B cell (primary cell): ENCODE results near the gene SMOC1. TPM values are rescaled to one million over a fixed set of nuclear protein-coding genes. Genes with fewer than 3 reads are reported as not detected.

Experiments used
- ATAC-seq: fragments of 200-7000 bp; cut with Tn5 transposase; one replicate; pipeline ENCODE4 v1.10.0; 2021; ENCODE audit warnings: low read depth, mild to moderate bottlenecking, moderate number of reproducible peaks, moderate library complexity
- CTCF ChIA-PET: fragments of 350-600 bp; sonication (Branson Sonifier 250); formaldehyde crosslinking; loops from one replicate; lab custom pipeline; 2021; ENCODE audit warnings: antibody characterized with exemption, inconsistent platforms; lab: Charles Lee
- POLR2A ChIA-PET: fragments of 350-600 bp; sonication (Branson Sonifier 250); formaldehyde crosslinking; loops from one replicate; lab custom pipeline; 2021; ENCODE audit warnings: antibody characterized with exemption; lab: Charles Lee
- DNase-seq: peaks from one replicate; pipeline ENCODE4 v3.0.0; 2013
- H2AFZ ChIP-seq: 2 replicates; pipeline ENCODE4 v1.6.1; 2012; ENCODE audit warnings: mild to moderate bottlenecking, low read depth, low read length; ENCODE audit not compliant: insufficient read depth, poor library complexity, severe bottlenecking
- H3K27ac ChIP-seq, 2 donors: 1 replicate in 1 of 2; 2 replicates in 1 of 2; pipeline ENCODE4 v1.5.1; 2012 to 2013; ENCODE audit warnings: low read length in 2 of 2, mild to moderate bottlenecking in 2 of 2, moderate library complexity in 1 of 2
- H3K27me3 ChIP-seq, 4 experiments: fragments of 200-600 bp in 1 of 4; sonication (generic) in 1 of 4; replicated peaks in 1 of 4; 1 replicate in 2 of 4; 2 replicates in 2 of 4; pipeline versions ENCODE4 v1.6.1 to v1.7.0; 2013 to 2016; ENCODE audit warnings: low read length in 3 of 4, mild to moderate bottlenecking in 2 of 4, mixed read lengths in 1 of 4, moderate library complexity in 1 of 4; ENCODE audit not compliant: insufficient read depth in 4 of 4, control insufficient read depth in 3 of 4; ENCODE audit errors: control extremely low read depth in 1 of 4
- H3K36me3 ChIP-seq, 2 experiments: replicated peaks in 1 of 2; 1 replicate in 1 of 2; 2 replicates in 1 of 2; pipeline versions ENCODE4 v1.6.1 to v1.7.1; 2013; ENCODE audit warnings: low read length in 1 of 2; ENCODE audit not compliant: insufficient read depth in 2 of 2, control insufficient read depth in 1 of 2; ENCODE audit errors: control extremely low read depth in 1 of 2, extremely low read depth in 1 of 2
- H3K4me1 ChIP-seq, 2 donors: fragments of 200-600 bp in 1 of 2; sonication (generic) in 1 of 2; 1 replicate in 1 of 2; 2 replicates in 1 of 2; pipeline versions ENCODE4 v1.5.1 to v1.6.1; 2013 to 2017; ENCODE audit warnings: low read length in 2 of 2; ENCODE audit not compliant: control insufficient read depth in 2 of 2, insufficient read depth in 2 of 2
- H3K4me2 ChIP-seq: replicated peaks from 2 replicates; pipeline ENCODE3; 2012; ENCODE audit warnings: mild to moderate bottlenecking, low read depth, low read length; ENCODE audit not compliant: poor library complexity, severe bottlenecking
- H3K4me3 ChIP-seq, 5 experiments: fragments of 200-600 bp in 1 of 5; sonication (generic) in 1 of 5; 1 replicate in 3 of 5; 2 replicates in 2 of 5; pipeline versions ENCODE4 v1.5.1 to v1.7.0; 2011 to 2016; ENCODE audit warnings: low read length in 4 of 5, mild to moderate bottlenecking in 4 of 5, low read depth in 2 of 5, control low read depth in 1 of 5, moderate library complexity in 1 of 5; ENCODE audit not compliant: insufficient read depth in 1 of 5; ENCODE audit errors: control extremely low read depth in 1 of 5, extremely low read depth in 1 of 5
- H3K79me2 ChIP-seq: fragments of 200-600 bp; sonication (generic); one replicate; pipeline ENCODE4 v1.6.0; 2016; ENCODE audit warnings: low read length; ENCODE audit not compliant: control insufficient read depth, insufficient read depth
- H3K9ac ChIP-seq: fragments of 200-600 bp; sonication (generic); 2 replicates; pipeline ENCODE4 v1.6.1; 2017; ENCODE audit warnings: mild to moderate bottlenecking, low read length, moderate library complexity
- H3K9me3 ChIP-seq, 3 donors: one replicate each; pipeline versions ENCODE4 v1.6.1 to v1.7.1; 2013; ENCODE audit warnings: low read length in 2 of 3; ENCODE audit not compliant: control insufficient read depth in 2 of 3, insufficient read depth in 1 of 3; ENCODE audit errors: control extremely low read depth in 1 of 3
- H4K20me1 ChIP-seq: 2 replicates; pipeline ENCODE4 v1.6.0; 2012; ENCODE audit warnings: mild to moderate bottlenecking, low read length; ENCODE audit not compliant: insufficient read depth, control insufficient read depth, poor library complexity, severe bottlenecking
- H3K27ac Mint-ChIP-seq: one replicate; pipeline ENCODE4 v1.8.0; 2021; ENCODE audit warnings: mixed read lengths
- H3K27me3 Mint-ChIP-seq: one replicate; pipeline ENCODE4 v1.8.0; 2021; ENCODE audit warnings: mixed read lengths
- H3K4me1 Mint-ChIP-seq: one replicate; pipeline ENCODE4 v1.8.0; 2021; ENCODE audit warnings: mixed read lengths
- H3K4me3 Mint-ChIP-seq: one replicate; pipeline ENCODE4 v1.8.0; 2021; ENCODE audit warnings: mixed read lengths
- H3K9me3 Mint-ChIP-seq: one replicate; pipeline ENCODE4 v1.8.0; 2022; ENCODE audit warnings: mixed read lengths; ENCODE audit not compliant: insufficient read depth
- EZH2 ChIP-seq: IDR thresholded peaks from 2 replicates; pipeline ENCODE4 v1.6.1; 2012; ENCODE audit warnings: borderline replicate concordance, low read depth, mild to moderate bottlenecking, moderate library complexity, low read length; ENCODE audit not compliant: insufficient read depth, poor library complexity, severe bottlenecking
- WGBS: methylation state at CpG from one replicate; pipeline ENCODE4 v1.1.5; 2013; ENCODE audit warnings: missing lambda C conversion rate; ENCODE audit not compliant: insufficient coverage; 5-methylcytosine and 5-hydroxymethylcytosine counted together
- intact Hi-C: fragments of 100-400 bp; cut with micrococcal nuclease; formaldehyde crosslinking; loops from one replicate; pipeline ENCODE4 v1.10.0; 2022
- polyA plus RNA-seq: library from polyadenylated mRNA; depleted of rRNA; stranded (reverse); fragments of >200 nt; gene quantifications from 2 replicates; pipeline ENCODE4 v1.2.3, GENCODE V29; 2012
- total RNA-seq, 2 donors: library from RNA; stranded (reverse); fragments of 120-200 nt in 1 of 2; gene quantifications; 1 replicate in 1 of 2; 2 replicates in 1 of 2; pipeline versions ENCODE4 v1.2.3 to v1.2.4, GENCODE V29; 2013 to 2022
- TF ChIP-seq, protein P1 (sequence below): fragments of 200-600 bp; IDR thresholded peaks from one replicate; pipeline ENCODE4 v1.8.0; 2022; ENCODE audit warnings: antibody characterized with exemption, mild to moderate bottlenecking

The SMOC1 gene
- total and polyA plus RNA-seq, 2 donors (not counting 1 experiment from before 2014, with no cell fraction given) = 0.04 to 0.84 TPM

DNA sequence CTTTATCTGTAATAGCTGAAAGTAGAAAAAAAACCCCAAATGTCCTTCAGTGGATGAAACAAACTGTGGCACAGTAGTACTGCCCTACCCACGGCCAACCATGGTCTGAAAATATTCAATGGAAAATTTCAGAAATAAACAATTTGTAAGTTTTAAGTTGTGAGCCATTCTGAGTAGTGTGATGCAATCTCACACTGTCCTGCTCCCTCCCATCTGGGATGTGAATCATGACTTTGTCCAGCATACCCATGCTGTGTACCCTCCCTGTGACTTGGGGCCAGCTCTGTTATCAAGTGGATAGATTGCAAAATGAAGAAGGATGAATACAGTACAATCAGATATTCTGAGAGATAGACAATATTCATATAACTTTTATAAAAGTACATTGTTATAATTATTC lies 106.2 kb downstream of the SMOC1 start:
- no peak for ATAC-seq
- Histone ChIP-seq H3K36me3 (no peaks in the 10 kb centered on the region), H3K9me3 (peaks cover 0 to 3% (median 0%) of the 10 kb centered on the region in 3 donors), H4K20me1 (no peaks in the 10 kb centered on the region), H3K9ac (no peak overlapping the region), H3K79me2 (no peaks in the 10 kb centered on the region), H3K4me3 (no peak overlapping the region), H3K27me3 (peaks cover 0 to 4% (median under 1%) of the 10 kb centered on the region in 4 experiments), H3K4me2 (no peak overlapping the region), H3K4me1 (no peaks in the 10 kb centered on the region), H2AFZ (no peak overlapping the region), H3K27ac (no peak overlapping the region)
- H3K4me1 Mint-ChIP-seq = no peaks in the 10 kb centered on the region
- 60% methylated on average over 1 of the region's 1 CpG for WGBS
- ChIA-PET POLR2A (interaction anchor here (0.5 kb wide), 1 partner anchor 35 kb away, joined by 3 read pairs; no protein-coding TSS in a partner anchor), CTCF (no interaction called here)
- no peak for TF ChIP-seq EZH2
- TF ChIP-seq, protein P1, sequence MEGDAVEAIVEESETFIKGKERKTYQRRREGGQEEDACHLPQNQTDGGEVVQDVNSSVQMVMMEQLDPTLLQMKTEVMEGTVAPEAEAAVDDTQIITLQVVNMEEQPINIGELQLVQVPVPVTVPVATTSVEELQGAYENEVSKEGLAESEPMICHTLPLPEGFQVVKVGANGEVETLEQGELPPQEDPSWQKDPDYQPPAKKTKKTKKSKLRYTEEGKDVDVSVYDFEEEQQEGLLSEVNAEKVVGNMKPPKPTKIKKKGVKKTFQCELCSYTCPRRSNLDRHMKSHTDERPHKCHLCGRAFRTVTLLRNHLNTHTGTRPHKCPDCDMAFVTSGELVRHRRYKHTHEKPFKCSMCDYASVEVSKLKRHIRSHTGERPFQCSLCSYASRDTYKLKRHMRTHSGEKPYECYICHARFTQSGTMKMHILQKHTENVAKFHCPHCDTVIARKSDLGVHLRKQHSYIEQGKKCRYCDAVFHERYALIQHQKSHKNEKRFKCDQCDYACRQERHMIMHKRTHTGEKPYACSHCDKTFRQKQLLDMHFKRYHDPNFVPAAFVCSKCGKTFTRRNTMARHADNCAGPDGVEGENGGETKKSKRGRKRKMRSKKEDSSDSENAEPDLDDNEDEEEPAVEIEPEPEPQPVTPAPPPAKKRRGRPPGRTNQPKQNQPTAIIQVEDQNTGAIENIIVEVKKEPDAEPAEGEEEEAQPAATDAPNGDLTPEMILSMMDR = no peak
- H3K27me3 Mint-ChIP-seq = peaks cover 33% of the 10 kb centered on the region
- intact Hi-C loops = no loop called here
- H3K27ac Mint-ChIP-seq = no peak overlapping the region
- H3K9me3 Mint-ChIP-seq = no peaks in the 10 kb centered on the region
- no peak for DNase-seq
- no peak overlapping the region for H3K4me3 Mint-ChIP-seq

DNA sequence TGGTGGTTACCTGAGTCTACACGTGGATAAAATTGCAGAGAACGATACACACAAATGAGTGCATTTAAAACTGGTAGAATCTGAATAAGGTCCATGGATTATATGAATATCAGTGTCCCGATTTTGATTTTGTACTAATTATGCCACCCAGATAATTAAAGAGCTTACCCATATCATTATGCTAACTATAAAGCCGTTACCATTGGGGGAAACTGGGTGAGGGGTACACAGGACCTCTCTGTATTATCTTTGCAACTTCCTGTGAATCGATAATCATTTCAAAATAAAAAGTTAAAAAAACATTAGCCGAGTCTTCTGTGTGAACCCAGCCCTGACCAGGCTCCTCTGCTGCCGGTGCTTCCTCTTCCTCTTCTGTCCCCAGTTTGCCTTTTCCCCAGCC lies 107.1 kb downstream of the SMOC1 start:
- no peaks in the 10 kb centered on the region for H3K79me2 ChIP-seq
- H3K27me3 ChIP-seq = peaks cover 0 to 4% (median under 1%) of the 10 kb centered on the region in 4 experiments
- CTCF ChIA-PET = no interaction called here
- no peak for DNase-seq
- H3K9me3 ChIP-seq = peaks cover 0 to 3% (median 0%) of the 10 kb centered on the region in 3 donors
- POLR2A ChIA-PET = no interaction called here
- intact Hi-C loops = no loop called here
- H2AFZ ChIP-seq = no peak overlapping the region
- H3K36me3 ChIP-seq = no peaks in the 10 kb centered on the region
- Mint-ChIP-seq H3K27ac (no peak overlapping the region), H3K4me3 (no peak overlapping the region), H3K4me1 (no peaks in the 10 kb centered on the region), H3K27me3 (peaks cover 33% of the 10 kb centered on the region), H3K9me3 (no peaks in the 10 kb centered on the region)
- no peaks in the 10 kb centered on the region for H4K20me1 ChIP-seq
- no peak overlapping the region for H3K4me3 ChIP-seq
- no peak overlapping the region for H3K9ac ChIP-seq
- no peak overlapping the region for H3K27ac ChIP-seq
- no peaks in the 10 kb centered on the region for H3K4me1 ChIP-seq
- H3K4me2 ChIP-seq = no peak overlapping the region
- TF ChIP-seq, protein P1 = no peak
- TF ChIP-seq EZH2 = no peak
- WGBS = 53% methylated on average over 3 of the region's 7 CpGs
- no peak for ATAC-seq
